HEK293 (cell line): ENCODE measurements around the gene SYNE1.

ENCODE experiments used
- CTCF ChIA-PET: fragments of 350-600 bp; formaldehyde crosslinking; extraction: SDS; loops from one replicate; lab custom pipeline; 2021; ENCODE audit warnings: antibody characterized with exemption; lab: Yijun Ruan, JAX
- POLR2A ChIA-PET: fragments of 300-600 bp; formaldehyde crosslinking; extraction: SDS; loops from one replicate; lab custom pipeline; 2020; ENCODE audit warnings: antibody characterized with exemption, inconsistent platforms; lab: Yijun Ruan, JAX
- H3K27ac ChIP-seq: fragments of 200-500 bp; sonication (Bioruptor generic); 2 replicates; pipeline ENCODE4 v1.5.1; 2014; ENCODE audit warnings: low read depth, low read length, control low read depth, inconsistent platforms; ENCODE audit errors: extremely low read depth
- H3K36me3 ChIP-seq, 2 experiments: fragments of 200-500 bp in 1 of 2; sonication (Bioruptor generic) in 1 of 2; 1 replicate in 1 of 2; 2 replicates in 1 of 2; pipeline ENCODE4 v1.5.1; 2014 to 2017; ENCODE audit warnings: inconsistent platforms in 2 of 2, low read length in 2 of 2; ENCODE audit not compliant: control insufficient read depth in 2 of 2, insufficient read depth in 1 of 2
- H3K4me1 ChIP-seq: fragments of 200-500 bp; sonication (Bioruptor generic); 2 replicates; pipeline ENCODE4 v1.5.1; 2014; ENCODE audit warnings: mild to moderate bottlenecking, low read length, inconsistent platforms; ENCODE audit not compliant: control insufficient read depth, insufficient read depth
- H3K4me3 ChIP-seq: 2 replicates; pipeline ENCODE4 v1.5.1; 2011; ENCODE audit warnings: low read depth, mild to moderate bottlenecking, control low read depth, low read length, moderate library complexity
- H3K9me3 ChIP-seq: fragments of 200-500 bp; sonication (Bioruptor generic); 2 replicates; pipeline ENCODE4 v1.5.1; 2014; ENCODE audit warnings: low read depth, low read length, inconsistent platforms; ENCODE audit not compliant: control insufficient read depth, insufficient read depth
- ATF2 ChIP-seq: fragments of 450-650 bp; formaldehyde crosslinking; IDR thresholded peaks from 2 replicates; pipeline ENCODE4 v1.5.1; 2016; ENCODE audit warnings: missing biosample characterization, missing genetic modification characterization, low read depth
- SETDB1 ChIP-seq: IDR thresholded peaks from one replicate; pipeline ENCODE4 v1.6.1; 2017; ENCODE audit warnings: mild to moderate bottlenecking, low read length, moderate library complexity, mixed read lengths; ENCODE audit not compliant: insufficient read length
- SP7 ChIP-seq: fragments of 450-650 bp; formaldehyde crosslinking; IDR thresholded peaks from 2 replicates; pipeline ENCODE4 v1.5.1; 2016; ENCODE audit warnings: missing biosample characterization, missing genetic modification characterization
- TRIM28 ChIP-seq: IDR thresholded peaks from 2 replicates; pipeline ENCODE4 v1.6.1; 2011; ENCODE audit warnings: low read length, control low read depth, borderline replicate concordance
- WT1 ChIP-seq: fragments of 450-650 bp; formaldehyde crosslinking; IDR thresholded peaks from 2 replicates; pipeline ENCODE4 v1.5.1; 2016; ENCODE audit warnings: missing biosample characterization, missing genetic modification characterization
- ZFHX2 ChIP-seq: fragments of 450-650 bp; formaldehyde crosslinking; conservative IDR thresholded peaks from 2 replicates; pipeline ENCODE4 v1.5.1; 2016; ENCODE audit warnings: missing biosample characterization, missing genetic modification characterization
- ZFP3 ChIP-seq: fragments of 450-650 bp; formaldehyde crosslinking; IDR thresholded peaks from 2 replicates; pipeline ENCODE4 v1.5.1; 2016; ENCODE audit warnings: low read depth, missing biosample characterization, missing genetic modification characterization
- ZFP69B ChIP-seq: fragments of 450-650 bp; formaldehyde crosslinking; IDR thresholded peaks from 2 replicates; pipeline ENCODE4 v1.5.1; 2016; ENCODE audit warnings: missing biosample characterization, missing genetic modification characterization
- ZIC2 ChIP-seq: fragments of 450-650 bp; formaldehyde crosslinking; IDR thresholded peaks from 2 replicates; pipeline ENCODE4 v1.5.1; 2016; ENCODE audit warnings: missing biosample characterization, missing genetic modification characterization
- ZNF16 ChIP-seq: fragments of 450-650 bp; formaldehyde crosslinking; IDR thresholded peaks from 2 replicates; pipeline ENCODE4 v1.5.1; 2016; ENCODE audit warnings: low read depth, missing biosample characterization, missing genetic modification characterization
- ZNF350 ChIP-seq: fragments of 450-650 bp; formaldehyde crosslinking; IDR thresholded peaks from 2 replicates; pipeline ENCODE4 v1.5.0; 2017; ENCODE audit warnings: missing biosample characterization, mild to moderate bottlenecking, missing genetic modification characterization
- ZNF560 ChIP-seq: fragments of 450-650 bp; formaldehyde crosslinking; IDR thresholded peaks from 2 replicates; pipeline ENCODE4 v1.5.1; 2017; ENCODE audit warnings: missing biosample characterization, missing genetic modification characterization, borderline replicate concordance
- ZNF561 ChIP-seq: fragments of 450-650 bp; IDR thresholded peaks from 2 replicates; pipeline ENCODE4 v1.5.1; 2018; ENCODE audit warnings: missing biosample characterization, missing genetic modification characterization, borderline replicate concordance
- ZNF660 ChIP-seq: fragments of 450-650 bp; IDR thresholded peaks from 2 replicates; pipeline ENCODE4 v1.5.1; 2018; ENCODE audit warnings: missing biosample characterization, mild to moderate bottlenecking, missing genetic modification characterization
- ZNF670 ChIP-seq: fragments of 450-650 bp; formaldehyde crosslinking; IDR thresholded peaks from 2 replicates; pipeline ENCODE4 v1.5.1; 2016; ENCODE audit warnings: missing biosample characterization, missing genetic modification characterization, low read depth
- ZNF76 ChIP-seq: fragments of 450-650 bp; formaldehyde crosslinking; IDR thresholded peaks from 2 replicates; pipeline ENCODE4; 2016; ENCODE audit warnings: low read depth, missing biosample characterization, missing genetic modification characterization, borderline replicate concordance
- ZNF776 ChIP-seq: fragments of 450-650 bp; formaldehyde crosslinking; IDR thresholded peaks from 2 replicates; pipeline ENCODE4 v1.5.0; 2017; ENCODE audit warnings: missing biosample characterization, missing genetic modification characterization, borderline replicate concordance
- ZSCAN5A ChIP-seq: fragments of 450-650 bp; formaldehyde crosslinking; IDR thresholded peaks from 2 replicates; pipeline ENCODE4 v1.5.1; 2016; ENCODE audit warnings: missing biosample characterization, missing genetic modification characterization
- TF ChIP-seq, protein P1 (sequence below): fragments of 450-650 bp; formaldehyde crosslinking; IDR thresholded peaks from 2 replicates; pipeline ENCODE4 v1.5.1; 2017; ENCODE audit warnings: missing biosample characterization, missing genetic modification characterization

The SYNE1 gene

GRCh38 chr6:152225241-152225934 is 411.8 kb downstream of the SYNE1 start:
- Histone ChIP-seq H3K36me3 (peaks cover 4 to 50% of the 10 kb centered on the region in 2 experiments; a peak in 2 of 3 replicates), H3K27ac (no peak overlapping the region), H3K9me3 (no peaks in the 10 kb centered on the region), H3K4me1 (no peaks in the 10 kb centered on the region), H3K4me3 (no peak overlapping the region)
- ChIA-PET CTCF (no interaction called here), POLR2A (no interaction called here)
- TF ChIP-seq ZFP3: no peak
- TF ChIP-seq ZSCAN5A (tag by site-specific recombination): no peak
- no peak for TF ChIP-seq ZNF76
- TF ChIP-seq SP7 (tag by site-specific recombination): no peak
- TF ChIP-seq ZFP69B (tag by site-specific recombination): no peak
- TF ChIP-seq ZNF776: no peak
- no peak for TF ChIP-seq ZNF16
- no peak for TF ChIP-seq WT1

DNA sequence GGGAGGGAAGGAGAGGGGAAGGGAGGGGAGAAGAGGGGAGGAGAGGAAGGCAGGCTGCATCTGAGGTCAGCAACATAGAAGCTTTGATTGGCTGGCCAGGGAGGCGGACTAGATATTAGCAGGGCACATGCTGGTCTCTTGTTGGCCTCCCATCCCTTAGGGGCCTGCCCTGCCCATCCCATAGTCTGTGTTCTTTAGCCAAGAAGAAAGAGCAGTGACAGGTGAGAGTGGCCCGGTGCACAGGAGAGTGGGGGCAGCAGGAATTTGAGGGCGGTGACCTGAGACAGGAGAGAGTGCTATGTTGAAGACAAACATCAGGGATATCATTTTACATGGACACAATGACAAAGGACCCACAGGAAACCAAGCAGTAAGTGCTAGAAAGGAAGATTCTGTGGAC is 413.5 kb downstream of the SYNE1 start:
- CTCF ChIA-PET: no interaction called here
- peaks cover 0 to 53% of the 10 kb centered on the region in 2 experiments; a peak in 2 of 3 replicates for H3K36me3 ChIP-seq
- no peaks in the 10 kb centered on the region for H3K9me3 ChIP-seq
- POLR2A ChIA-PET: no interaction called here
- no peaks in the 10 kb centered on the region for H3K4me1 ChIP-seq
- TF ChIP-seq ZIC2 (tag by site-specific recombination) (no peak), ZNF350 (no peak), ZNF670 (tag by site-specific recombination) (no peak), ATF2 (tag by site-specific recombination) (no peak), ZNF560 (tag by site-specific recombination) (no peak), ZFHX2 (tag by site-specific recombination) (no peak)
- TF ChIP-seq, protein P1, sequence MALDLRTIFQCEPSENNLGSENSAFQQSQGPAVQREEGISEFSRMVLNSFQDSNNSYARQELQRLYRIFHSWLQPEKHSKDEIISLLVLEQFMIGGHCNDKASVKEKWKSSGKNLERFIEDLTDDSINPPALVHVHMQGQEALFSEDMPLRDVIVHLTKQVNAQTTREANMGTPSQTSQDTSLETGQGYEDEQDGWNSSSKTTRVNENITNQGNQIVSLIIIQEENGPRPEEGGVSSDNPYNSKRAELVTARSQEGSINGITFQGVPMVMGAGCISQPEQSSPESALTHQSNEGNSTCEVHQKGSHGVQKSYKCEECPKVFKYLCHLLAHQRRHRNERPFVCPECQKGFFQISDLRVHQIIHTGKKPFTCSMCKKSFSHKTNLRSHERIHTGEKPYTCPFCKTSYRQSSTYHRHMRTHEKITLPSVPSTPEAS (tag by site-specific recombination): no peak
- TF ChIP-seq, all 188 proteins: peak for 0
- Histone ChIP-seq H3K4me3 (no peak overlapping the region), H3K27ac (no peak overlapping the region)

GRCh38 chr6:152221806-152222628 is 415.1 kb downstream of the SYNE1 start:
- no peaks in the 10 kb centered on the region for H3K9me3 ChIP-seq
- H3K4me3 ChIP-seq: no peak overlapping the region
- peaks cover 4 to 63% of the 10 kb centered on the region in 2 experiments for H3K36me3 ChIP-seq
- H3K4me1 ChIP-seq: no peaks in the 10 kb centered on the region
- H3K27ac ChIP-seq: no peak overlapping the region
- POLR2A ChIA-PET: no interaction called here
- TF ChIP-seq ZNF660 (tag by site-specific recombination) (no peak), TRIM28 (peak; percentile 99), SETDB1 (peak; percentile 100), ZNF561 (tag by site-specific recombination) (peak; percentile 92)
- CTCF ChIA-PET: interaction anchor here (0.6 to 1.3 kb wide), 2 partner anchors 15 to 216 kb away, joined by 3 to 5 read pairs; no protein-coding TSS in a partner anchor
